NCI-H226 (cell line): ENCODE measurements around the gene TPMT.
A peak's percentile ranks its signal among the peaks of the same experiment; 100 is the strongest.

ENCODE experiments used
- DNase-seq: peaks from one replicate; pipeline ENCODE4 v3.0.0-alpha.2; 2015

Gene TPMT

DNA sequence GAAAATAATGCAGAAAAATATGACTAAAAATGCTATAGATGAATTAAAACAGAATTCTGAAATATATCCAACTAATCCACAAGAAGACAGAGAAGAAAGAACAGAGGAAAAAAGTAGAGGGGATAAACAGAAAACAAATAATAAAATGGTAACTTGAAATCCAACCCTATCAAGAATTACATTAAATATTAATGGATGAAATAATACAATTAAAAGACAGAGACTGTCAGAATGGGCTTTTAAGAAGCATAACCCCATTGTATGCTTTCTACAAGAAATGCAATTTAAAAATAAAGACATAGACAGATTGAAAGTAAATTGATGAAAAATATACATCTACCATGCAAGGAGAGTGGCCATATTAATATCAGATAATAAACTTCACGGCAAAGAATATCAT lies 47.8 kb downstream of the TPMT start:
- DNase-seq, result no peak

- DNase-seq, result no peak
These were observed 51.9 kb downstream of the TPMT start for GRCh38 chr6:18102783-18103509.

- DNase-seq, result no peak
These were observed 53.0 kb downstream of the TPMT start for GRCh38 chr6:18101873-18102272.

DNA sequence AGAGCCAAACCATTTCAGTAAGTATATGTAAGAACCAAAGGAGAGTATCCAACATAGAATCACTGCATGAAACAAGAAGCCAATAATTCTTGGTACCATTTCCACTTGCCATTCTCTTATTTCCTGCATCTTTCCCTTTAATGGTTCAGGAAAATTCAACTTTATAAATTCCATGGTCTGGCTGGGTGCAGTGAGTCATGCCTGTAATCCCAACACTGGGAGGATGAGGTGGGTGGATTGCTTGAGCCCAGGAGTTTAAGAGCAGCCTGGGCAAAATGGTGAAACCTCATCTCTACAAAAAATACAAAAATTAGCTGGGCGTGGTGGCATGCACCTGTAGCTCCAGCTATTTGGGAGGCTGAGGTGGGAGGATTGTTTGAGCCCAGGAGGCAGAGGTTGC lies 53.6 kb downstream of the TPMT start:
- DNase-seq, result peak; percentile 37

DNA sequence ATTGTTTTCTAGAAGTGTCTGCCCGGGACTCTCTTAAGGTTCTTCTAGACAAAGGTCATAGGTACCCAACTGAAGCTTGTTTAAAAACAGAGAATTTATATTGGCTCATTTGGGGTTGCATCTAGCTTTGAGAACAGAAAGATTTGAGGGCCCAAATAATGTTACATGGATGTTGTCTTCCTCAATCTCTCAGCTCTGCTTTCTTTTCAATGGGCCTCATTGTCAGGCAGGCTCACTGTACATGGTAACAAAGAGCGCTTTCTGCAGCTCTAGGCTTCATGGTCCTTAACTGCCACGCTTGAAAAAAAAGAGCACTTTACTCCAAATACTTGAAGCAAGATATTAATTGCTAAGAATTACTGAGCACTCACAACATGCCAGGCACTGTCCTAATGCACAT lies 54.6 kb downstream of the TPMT start:
- no peak for DNase-seq

- no peak for DNase-seq
These were observed 55.4 kb downstream of the TPMT start for GRCh38 chr6:18099511-18099910.

GRCh38 chr6:18096423-18096822 lies 58.5 kb downstream of the TPMT start:
- DNase-seq, result no peak

DNA sequence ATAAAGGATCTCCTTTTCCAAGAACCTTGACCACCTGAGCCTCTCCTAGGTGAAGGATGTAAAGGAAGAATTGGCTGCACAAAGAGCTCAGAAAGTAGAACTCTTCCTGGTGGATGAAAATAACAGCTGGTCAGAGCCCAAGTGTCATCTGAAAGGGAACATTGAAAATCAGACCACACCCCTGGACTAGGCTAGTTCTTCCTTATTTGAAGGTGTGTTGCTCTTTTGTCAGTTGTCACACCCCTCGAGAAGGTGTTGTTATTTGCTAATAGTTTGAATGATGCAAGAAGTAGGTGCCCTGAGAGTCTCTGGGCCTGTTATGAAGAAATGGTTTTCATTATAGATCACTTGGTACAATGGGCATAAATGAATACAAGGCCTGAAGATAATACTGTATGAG lies 63.5 kb downstream of the TPMT start:
- no peak for DNase-seq

DNA sequence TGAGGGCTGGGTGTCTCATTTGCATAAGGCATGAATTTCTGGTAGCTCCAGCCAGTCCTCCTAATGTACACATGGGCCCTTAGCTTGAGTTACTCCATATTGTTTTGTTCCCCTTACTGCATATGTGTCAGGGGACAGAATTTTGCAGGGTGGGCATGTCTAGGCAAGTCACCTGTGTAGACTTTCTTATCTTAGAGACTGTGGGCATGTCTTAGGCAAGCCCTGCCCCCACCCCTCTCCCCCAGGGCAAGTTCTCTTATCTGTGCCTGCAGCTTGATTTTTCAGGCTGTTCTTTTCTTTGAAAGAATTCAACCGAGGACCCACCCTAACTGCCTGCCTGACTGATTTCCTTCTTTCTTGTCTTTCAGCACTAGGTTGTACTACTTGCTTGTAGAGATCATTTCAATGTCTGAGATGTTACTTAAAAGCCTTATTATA lies 64.5 kb downstream of the TPMT start:
- no peak for DNase-seq

- DNase-seq, result peak; percentile 3
These were observed 66.2 kb downstream of the TPMT start for GRCh38 chr6:18088419-18089296.

DNA sequence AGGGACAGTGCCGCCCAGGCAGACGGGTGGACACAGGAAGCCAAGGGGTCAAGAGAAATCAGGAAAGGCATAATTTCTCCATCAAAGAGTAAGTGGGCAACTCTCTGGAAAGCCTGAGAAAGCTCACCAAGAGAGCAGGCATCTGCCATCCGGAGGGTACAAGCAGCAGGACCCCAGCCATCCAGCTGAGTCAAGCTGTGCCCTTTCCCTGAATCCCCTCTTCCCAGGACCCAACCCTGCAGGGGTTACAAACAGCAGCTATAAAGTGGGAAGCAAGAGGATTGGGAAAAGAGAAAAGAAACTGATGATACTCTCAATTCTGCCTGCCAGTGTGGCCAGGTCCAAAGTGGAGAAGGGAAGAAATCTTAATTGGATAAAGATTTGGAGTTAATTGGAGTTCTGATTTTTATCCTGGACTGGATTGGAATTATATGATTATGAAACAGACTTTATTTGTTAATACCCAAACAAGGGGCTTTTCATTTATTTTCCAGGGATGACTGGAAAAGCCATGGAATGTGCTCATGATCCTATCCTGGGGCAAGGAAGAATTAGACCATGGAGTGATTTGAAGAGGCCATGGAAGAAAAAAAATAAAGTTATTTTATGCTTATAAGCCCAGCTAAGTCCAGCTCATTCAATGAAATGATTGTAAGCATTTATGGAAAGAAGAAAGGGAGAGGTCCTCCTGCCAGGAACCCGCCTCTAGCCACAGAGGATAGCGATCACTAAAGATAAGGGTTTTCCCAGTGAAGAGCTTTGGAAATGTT lies 67.3 kb downstream of the TPMT start:
- no peak for DNase-seq

DNA sequence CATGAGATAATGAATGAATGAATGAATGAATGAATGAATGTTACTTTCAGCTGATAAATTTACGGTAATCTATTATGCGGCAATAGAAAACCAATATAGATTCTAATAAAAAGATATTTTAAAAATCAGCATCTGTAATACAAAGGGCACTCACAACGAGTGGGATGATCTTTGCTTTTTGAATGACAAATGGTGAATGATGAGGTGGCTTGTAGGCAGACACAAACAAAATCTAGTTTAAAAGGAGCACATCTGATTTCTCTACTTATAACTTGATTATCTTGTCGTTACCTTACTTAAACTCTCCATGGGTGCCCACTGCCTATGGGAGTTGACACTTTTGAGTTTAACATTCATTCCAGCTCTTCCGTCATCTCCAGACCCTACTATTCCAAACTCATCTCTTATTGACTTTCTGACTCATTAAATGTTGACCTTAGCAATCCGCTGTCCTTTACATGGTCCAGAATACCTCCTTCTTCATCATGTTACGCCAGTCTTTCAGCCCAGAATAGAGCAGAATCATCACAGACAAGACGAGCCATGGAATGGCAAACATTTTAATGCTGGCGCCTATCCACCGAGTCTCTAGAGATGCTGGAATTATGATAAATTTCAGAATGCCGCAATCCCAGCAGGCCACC lies 73.7 kb downstream of the TPMT start:
- DNase-seq, result no peak

DNA sequence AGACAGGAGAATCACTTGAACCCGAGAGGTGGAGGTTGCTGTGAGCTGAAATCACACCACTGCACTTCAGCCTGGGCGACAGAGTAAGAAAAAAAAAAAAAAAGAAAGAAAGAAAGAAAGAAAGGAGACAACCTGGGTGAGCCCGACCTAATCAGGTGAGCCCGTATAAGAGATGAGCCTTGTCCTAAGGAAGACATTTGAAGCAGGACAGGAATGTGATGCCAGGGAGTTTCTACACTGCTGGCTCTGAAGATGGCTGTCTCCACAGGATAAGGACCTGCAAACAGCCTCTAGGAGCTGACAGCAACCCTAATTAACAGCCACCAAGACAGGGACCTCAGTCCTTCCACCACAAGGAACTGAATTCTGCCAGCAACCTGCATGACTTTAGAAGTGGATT lies 74.3 kb downstream of the TPMT start:
- DNase-seq, result no peak

GRCh38 chr6:18078866-18079265 lies 76.0 kb downstream of the TPMT start:
- no peak for DNase-seq
